ENCODE measurements around the gene TNFRSF12A. TPM values are rescaled to one million over a fixed set of nuclear protein-coding genes. Genes with fewer than 3 reads are reported as not detected.

TNFRSF12A gene
- total and polyA plus RNA-seq, 2 of the 13 experiments (the other 11 are each of a cell fraction or from before 2014, with no cell fraction given): 61.9 to 66.0 TPM

DNA sequence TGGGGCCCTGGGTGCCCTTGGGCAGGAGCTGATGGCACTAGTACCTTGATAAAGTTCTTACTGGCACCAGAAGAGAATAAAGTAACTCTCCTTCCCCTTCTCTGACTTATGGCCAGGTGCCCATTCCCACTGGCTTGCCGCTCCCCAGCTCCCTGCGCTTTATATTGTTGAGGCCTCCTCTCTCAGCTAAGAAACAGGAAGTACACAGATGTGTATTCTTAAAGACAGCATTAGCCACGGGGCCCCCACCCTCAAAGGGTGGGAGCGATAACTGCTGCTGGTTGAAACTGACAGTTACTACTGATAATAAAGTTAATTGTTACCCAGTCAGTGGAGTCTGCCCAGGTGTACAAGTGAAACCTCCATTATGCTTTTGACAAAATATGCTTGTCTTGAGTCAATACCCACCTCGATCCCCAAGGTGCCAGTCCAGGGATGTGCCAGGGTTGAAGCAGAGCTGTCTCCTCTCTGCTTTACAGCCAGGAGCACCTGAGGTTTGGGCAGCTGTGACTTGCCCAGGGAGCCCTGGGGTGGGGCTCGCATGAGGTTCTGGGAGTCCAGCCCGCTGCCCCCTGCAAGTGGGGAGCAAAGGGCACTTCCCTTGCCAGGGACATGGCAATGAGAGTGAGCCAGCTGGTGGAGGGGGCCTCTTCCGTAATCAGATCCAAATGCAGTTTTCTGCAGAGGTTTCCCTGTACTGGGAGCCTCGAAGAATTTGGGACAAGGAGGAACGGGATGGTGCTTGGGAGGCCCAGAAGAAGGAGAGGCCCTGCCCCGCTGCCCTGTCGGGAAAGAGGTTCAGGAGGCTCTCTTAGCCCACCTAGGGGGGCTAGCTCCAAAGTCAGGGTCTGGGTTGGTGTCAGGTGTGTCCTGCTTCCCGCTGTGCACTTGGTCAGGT lies 12.9 kb upstream of the TNFRSF12A start (continued):
- TF ChIP-seq ZNF788 (CRISPR knock-in tag; IDR thresholded peaks at IDR 0.05; ENCODE audit: borderline replicate concordance): 0 out of 2 replicates have a peak, but pooled peaks have one; percentile 37
- no peak for TF ChIP-seq KLF13 (CRISPR knock-in tag; IDR thresholded peaks at IDR 0.05)
- TF ChIP-seq HNRNPL (IDR thresholded peaks at IDR 0.05; ENCODE audit: low read depth, low read length): peak; percentile 97
- TF ChIP-seq, protein P1, sequence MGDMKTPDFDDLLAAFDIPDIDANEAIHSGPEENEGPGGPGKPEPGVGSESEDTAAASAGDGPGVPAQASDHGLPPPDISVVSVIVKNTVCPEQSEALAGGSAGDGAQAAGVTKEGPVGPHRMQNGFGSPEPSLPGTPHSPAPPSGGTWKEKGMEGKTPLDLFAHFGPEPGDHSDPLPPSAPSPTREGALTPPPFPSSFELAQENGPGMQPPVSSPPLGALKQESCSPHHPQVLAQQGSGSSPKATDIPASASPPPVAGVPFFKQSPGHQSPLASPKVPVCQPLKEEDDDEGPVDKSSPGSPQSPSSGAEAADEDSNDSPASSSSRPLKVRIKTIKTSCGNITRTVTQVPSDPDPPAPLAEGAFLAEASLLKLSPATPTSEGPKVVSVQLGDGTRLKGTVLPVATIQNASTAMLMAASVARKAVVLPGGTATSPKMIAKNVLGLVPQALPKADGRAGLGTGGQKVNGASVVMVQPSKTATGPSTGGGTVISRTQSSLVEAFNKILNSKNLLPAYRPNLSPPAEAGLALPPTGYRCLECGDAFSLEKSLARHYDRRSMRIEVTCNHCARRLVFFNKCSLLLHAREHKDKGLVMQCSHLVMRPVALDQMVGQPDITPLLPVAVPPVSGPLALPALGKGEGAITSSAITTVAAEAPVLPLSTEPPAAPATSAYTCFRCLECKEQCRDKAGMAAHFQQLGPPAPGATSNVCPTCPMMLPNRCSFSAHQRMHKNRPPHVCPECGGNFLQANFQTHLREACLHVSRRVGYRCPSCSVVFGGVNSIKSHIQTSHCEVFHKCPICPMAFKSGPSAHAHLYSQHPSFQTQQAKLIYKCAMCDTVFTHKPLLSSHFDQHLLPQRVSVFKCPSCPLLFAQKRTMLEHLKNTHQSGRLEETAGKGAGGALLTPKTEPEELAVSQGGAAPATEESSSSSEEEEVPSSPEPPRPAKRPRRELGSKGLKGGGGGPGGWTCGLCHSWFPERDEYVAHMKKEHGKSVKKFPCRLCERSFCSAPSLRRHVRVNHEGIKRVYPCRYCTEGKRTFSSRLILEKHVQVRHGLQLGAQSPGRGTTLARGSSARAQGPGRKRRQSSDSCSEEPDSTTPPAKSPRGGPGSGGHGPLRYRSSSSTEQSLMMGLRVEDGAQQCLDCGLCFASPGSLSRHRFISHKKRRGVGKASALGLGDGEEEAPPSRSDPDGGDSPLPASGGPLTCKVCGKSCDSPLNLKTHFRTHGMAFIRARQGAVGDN (CRISPR knock-in tag; IDR thresholded peaks at IDR 0.05): peak; percentile 85
- TF ChIP-seq, protein P2, sequence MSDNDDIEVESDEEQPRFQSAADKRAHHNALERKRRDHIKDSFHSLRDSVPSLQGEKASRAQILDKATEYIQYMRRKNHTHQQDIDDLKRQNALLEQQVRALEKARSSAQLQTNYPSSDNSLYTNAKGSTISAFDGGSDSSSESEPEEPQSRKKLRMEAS (IDR thresholded peaks at IDR 0.05): peak; percentile 38; the same call in 1 of the 2 replicates
- TF ChIP-seq BCL6 (CRISPR knock-in tag; IDR thresholded peaks at IDR 0.05): 0 out of 2 replicates have a peak, but pooled peaks have one; percentile 28
- TF ChIP-seq, protein P3, sequence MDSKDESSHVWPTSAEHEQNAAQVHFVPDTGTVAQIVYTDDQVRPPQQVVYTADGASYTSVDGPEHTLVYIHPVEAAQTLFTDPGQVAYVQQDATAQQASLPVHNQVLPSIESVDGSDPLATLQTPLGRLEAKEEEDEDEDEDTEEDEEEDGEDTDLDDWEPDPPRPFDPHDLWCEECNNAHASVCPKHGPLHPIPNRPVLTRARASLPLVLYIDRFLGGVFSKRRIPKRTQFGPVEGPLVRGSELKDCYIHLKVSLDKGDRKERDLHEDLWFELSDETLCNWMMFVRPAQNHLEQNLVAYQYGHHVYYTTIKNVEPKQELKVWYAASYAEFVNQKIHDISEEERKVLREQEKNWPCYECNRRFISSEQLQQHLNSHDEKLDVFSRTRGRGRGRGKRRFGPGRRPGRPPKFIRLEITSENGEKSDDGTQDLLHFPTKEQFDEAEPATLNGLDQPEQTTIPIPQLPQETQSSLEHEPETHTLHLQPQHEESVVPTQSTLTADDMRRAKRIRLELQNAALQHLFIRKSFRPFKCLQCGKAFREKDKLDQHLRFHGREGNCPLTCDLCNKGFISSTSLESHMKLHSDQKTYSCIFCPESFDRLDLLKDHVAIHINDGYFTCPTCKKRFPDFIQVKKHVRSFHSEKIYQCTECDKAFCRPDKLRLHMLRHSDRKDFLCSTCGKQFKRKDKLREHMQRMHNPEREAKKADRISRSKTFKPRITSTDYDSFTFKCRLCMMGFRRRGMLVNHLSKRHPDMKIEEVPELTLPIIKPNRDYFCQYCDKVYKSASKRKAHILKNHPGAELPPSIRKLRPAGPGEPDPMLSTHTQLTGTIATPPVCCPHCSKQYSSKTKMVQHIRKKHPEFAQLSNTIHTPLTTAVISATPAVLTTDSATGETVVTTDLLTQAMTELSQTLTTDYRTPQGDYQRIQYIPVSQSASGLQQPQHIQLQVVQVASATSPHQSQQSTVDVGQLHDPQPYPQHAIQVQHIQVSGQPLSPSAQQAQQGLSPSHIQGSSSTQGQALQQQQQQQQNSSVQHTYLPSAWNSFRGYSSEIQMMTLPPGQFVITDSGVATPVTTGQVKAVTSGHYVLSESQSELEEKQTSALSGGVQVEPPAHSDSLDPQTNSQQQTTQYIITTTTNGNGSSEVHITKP (CRISPR knock-in tag; IDR thresholded peaks at IDR 0.05; ENCODE audit: low read depth): no peak
- peak; percentile 14; the same call in 1 of the 2 replicates for TF ChIP-seq CREM (IDR thresholded peaks at IDR 0.05)
- no peak for TF ChIP-seq CREM (CRISPR knock-in tag; IDR thresholded peaks at IDR 0.05)
- TF ChIP-seq, protein P4, sequence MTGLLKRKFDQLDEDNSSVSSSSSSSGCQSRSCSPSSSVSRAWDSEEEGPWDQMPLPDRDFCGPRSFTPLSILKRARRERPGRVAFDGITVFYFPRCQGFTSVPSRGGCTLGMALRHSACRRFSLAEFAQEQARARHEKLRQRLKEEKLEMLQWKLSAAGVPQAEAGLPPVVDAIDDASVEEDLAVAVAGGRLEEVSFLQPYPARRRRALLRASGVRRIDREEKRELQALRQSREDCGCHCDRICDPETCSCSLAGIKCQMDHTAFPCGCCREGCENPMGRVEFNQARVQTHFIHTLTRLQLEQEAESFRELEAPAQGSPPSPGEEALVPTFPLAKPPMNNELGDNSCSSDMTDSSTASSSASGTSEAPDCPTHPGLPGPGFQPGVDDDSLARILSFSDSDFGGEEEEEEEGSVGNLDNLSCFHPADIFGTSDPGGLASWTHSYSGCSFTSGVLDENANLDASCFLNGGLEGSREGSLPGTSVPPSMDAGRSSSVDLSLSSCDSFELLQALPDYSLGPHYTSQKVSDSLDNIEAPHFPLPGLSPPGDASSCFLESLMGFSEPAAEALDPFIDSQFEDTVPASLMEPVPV (CRISPR knock-in tag; IDR thresholded peaks at IDR 0.05): no peak
- no peak for TF ChIP-seq ZNF598 (CRISPR knock-in tag; IDR thresholded peaks at IDR 0.05; ENCODE audit: borderline replicate concordance)
- TF ChIP-seq, protein P5, sequence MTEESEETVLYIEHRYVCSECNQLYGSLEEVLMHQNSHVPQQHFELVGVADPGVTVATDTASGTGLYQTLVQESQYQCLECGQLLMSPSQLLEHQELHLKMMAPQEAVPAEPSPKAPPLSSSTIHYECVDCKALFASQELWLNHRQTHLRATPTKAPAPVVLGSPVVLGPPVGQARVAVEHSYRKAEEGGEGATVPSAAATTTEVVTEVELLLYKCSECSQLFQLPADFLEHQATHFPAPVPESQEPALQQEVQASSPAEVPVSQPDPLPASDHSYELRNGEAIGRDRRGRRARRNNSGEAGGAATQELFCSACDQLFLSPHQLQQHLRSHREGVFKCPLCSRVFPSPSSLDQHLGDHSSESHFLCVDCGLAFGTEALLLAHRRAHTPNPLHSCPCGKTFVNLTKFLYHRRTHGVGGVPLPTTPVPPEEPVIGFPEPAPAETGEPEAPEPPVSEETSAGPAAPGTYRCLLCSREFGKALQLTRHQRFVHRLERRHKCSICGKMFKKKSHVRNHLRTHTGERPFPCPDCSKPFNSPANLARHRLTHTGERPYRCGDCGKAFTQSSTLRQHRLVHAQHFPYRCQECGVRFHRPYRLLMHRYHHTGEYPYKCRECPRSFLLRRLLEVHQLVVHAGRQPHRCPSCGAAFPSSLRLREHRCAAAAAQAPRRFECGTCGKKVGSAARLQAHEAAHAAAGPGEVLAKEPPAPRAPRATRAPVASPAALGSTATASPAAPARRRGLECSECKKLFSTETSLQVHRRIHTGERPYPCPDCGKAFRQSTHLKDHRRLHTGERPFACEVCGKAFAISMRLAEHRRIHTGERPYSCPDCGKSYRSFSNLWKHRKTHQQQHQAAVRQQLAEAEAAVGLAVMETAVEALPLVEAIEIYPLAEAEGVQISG (CRISPR knock-in tag; IDR thresholded peaks at IDR 0.05): no peak
- TF ChIP-seq NR2F6 (IDR thresholded peaks at IDR 0.05): no peak
- peak; percentile 56 for TF ChIP-seq NR2F6 (CRISPR knock-in tag; IDR thresholded peaks at IDR 0.05)
- TF ChIP-seq ETV5 (CRISPR knock-in tag; IDR thresholded peaks at IDR 0.05; ENCODE audit: borderline replicate concordance): peak; percentile 34; the same call in 1 of the 2 replicates
- no peak for TF ChIP-seq ZNF326 (CRISPR knock-in tag; IDR thresholded peaks at IDR 0.05; ENCODE audit: borderline replicate concordance)

Data from HepG2 (cell line).